C4-2B (cell line): ENCODE data around the gene TMEM44.

Experiments used
- H3K27ac ChIP-seq: fragments of 450-650 bp; 2 replicates; pipeline ENCODE4 v1.5.1; 2017
- CTCF ChIP-seq: fragments of 450-650 bp; conservative IDR thresholded peaks from 2 replicates; pipeline ENCODE4 v1.5.1; 2017; ENCODE audit warnings: mild to moderate bottlenecking
- ZFX ChIP-seq: fragments of 450-650 bp; IDR thresholded peaks from 2 replicates; pipeline ENCODE4 v1.6.1; 2017

TMEM44 gene

DNA sequence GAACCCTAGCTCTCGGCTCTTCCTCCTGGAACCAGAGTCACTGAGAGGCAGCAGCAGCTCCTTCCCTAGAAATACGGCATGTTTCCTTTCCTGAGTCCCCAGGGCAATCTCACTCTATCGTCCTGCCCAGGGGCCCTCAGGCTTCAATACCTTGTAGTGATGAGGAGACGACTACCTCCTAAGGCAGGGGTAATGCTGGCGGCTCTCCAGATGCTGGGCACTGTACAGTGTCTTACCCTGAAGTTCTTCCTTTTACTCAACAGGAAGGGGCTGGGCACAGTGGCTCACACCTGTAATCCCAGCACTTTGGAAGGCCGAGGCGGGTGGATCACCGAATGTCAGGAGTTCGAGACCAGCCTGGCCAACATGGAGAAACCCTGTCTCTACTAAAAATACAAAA, 13.5 kb downstream of the TMEM44 start:
- TF ChIP-seq ZFX (no peak), CTCF (no peak)

GRCh38 chr3:194618858-194619608, 14.2 kb downstream of the TMEM44 start:
- no peak for TF ChIP-seq ZFX
- TF ChIP-seq CTCF, result no peak
- no peak overlapping the region for H3K27ac ChIP-seq

More for the DNA sequence above, 13.5 kb downstream of the TMEM44 start:
- H3K27ac ChIP-seq, result no peak overlapping the region

DNA sequence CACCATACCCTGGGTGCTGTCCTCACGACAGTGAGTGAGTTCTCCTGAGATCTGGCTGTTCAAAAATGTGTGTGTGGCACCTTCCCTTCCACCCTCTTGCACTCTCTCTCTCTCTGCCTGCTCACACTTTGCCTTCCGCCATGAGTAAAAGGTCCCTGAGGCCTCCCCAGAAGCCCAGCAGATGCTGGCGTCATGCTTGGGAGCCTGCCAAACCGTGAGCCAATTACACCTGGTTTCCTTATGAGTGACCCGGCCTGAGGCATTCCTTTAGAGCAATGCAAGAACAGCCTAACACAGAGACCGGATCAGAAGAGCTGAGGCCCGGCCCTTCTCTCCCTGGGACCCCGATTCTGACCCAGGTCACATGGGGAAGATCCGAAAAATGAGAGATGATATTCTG, 15.4 kb downstream of the TMEM44 start:
- TF ChIP-seq ZFX (no peak), CTCF (no peak)

DNA sequence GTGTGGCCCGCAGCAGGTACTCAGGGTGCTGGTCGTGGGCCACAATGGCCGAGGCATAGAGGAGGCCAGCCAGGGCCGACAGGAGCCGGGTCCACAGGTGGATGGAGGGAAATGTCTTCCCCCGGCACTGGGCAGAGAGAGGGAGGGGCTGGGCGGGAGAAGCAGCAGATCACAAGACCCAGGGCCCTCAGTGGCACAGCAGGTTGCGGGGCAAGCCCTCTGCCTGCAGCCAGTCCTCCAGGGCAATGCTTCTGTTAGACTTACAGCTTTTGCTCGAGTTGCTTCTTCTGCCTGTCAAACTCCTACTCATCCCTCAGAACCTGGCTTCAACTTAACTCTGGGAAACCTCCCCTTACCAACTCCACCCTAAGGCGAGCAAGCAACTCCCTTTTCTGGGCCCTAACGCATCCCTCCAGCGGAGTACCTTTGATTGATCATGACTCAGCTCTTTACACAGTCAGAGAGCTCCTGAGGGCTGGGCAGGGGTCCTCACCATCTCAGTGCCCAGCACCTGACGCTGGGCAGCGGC, 16.0 kb downstream of the TMEM44 start:
- H3K27ac ChIP-seq, result no peak overlapping the region
- TF ChIP-seq ZFX (no peak), CTCF (no peak)

More for the DNA sequence above, 15.4 kb downstream of the TMEM44 start:
- H3K27ac ChIP-seq, result no peak overlapping the region

DNA sequence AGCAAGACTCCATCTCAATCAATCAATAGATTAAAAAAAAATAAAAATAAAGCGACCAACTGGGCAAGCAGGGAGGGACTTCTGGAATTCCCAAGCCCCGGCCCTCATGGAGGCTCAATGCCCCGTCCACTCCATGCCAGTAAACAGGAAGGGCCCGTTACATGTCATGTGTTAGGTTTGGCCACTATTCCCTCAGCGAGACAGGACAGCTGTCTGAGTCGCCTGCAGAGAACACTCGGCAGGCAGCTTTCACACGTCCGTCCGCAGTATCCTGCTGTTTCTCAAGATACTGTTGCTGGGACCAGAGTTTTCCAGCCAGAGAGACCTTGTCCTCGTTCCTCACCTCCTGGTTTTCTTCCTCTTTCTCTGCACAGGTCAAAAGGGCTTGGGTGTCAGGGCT, 18.0 kb downstream of the TMEM44 start:
- H3K27ac ChIP-seq, result no peak overlapping the region
- no peak for TF ChIP-seq ZFX

- TF ChIP-seq CTCF (no peak), ZFX (no peak)
- H3K27ac ChIP-seq, result no peak overlapping the region
Measured at GRCh38 chr3:194612221-194612620, 21.0 kb downstream of the TMEM44 start.

- TF ChIP-seq ZFX (no peak), CTCF (no peak)
- H3K27ac ChIP-seq, result no peak overlapping the region
Measured at GRCh38 chr3:194610689-194611088, 22.5 kb downstream of the TMEM44 start.

- H3K27ac ChIP-seq, result no peak overlapping the region
- TF ChIP-seq ZFX (no peak), CTCF (no peak)
Measured at GRCh38 chr3:194609601-194610000, 23.6 kb downstream of the TMEM44 start.
